ENCODE measurements around the gene IVD.

The IVD gene

GRCh38 chr15:40389824-40390595 lies 15.6 kb upstream of the IVD start:
- in situ Hi-C loops (cut with HindIII; ENCODE audit: low pct_ligation_motif_present, low sequenced_read_pairs): no loop called here
- TF ChIP-seq CTCF (IDR thresholded peaks at IDR 0.05; ENCODE audit: low read depth, low read length, missing control alignments): no peak
- H3K36me3 ChIP-seq (replicated peaks): peaks cover 54% of the 10 kb centered on the region
- H3K4me3 ChIP-seq (ENCODE audit: low read depth, low read length): no peak overlapping the region
- DNase-seq: no peak
- no peak overlapping the region for H3K27ac ChIP-seq
- H3K27me3 ChIP-seq (replicated peaks): no peaks in the 10 kb centered on the region

- H3K27me3 ChIP-seq (replicated peaks): no peaks in the 10 kb centered on the region
- TF ChIP-seq CTCF (IDR thresholded peaks at IDR 0.05; ENCODE audit: low read depth, low read length, missing control alignments): no peak
- H3K4me3 ChIP-seq (ENCODE audit: low read depth, low read length): no peak overlapping the region
- H3K27ac ChIP-seq: no peak overlapping the region
- DNase-seq: no peak
- in situ Hi-C loops (cut with HindIII; ENCODE audit: low pct_ligation_motif_present, low sequenced_read_pairs): no loop called here
- H3K36me3 ChIP-seq (replicated peaks): peaks cover 39% of the 10 kb centered on the region
These were observed 12.3 kb upstream of the IVD start for GRCh38 chr15:40392986-40393948.

- TF ChIP-seq CTCF (IDR thresholded peaks at IDR 0.05; ENCODE audit: low read depth, low read length, missing control alignments): no peak
- Histone ChIP-seq H3K27ac (no peak overlapping the region), H3K4me3 (ENCODE audit: low read depth, low read length) (no peak overlapping the region), H3K36me3 (replicated peaks) (peaks cover 13% of the 10 kb centered on the region), H3K27me3 (replicated peaks) (no peaks in the 10 kb centered on the region)
- no peak for DNase-seq
- in situ Hi-C loops (cut with HindIII; ENCODE audit: low pct_ligation_motif_present, low sequenced_read_pairs): no loop called here
These were observed 7.7 kb upstream of the IVD start for GRCh38 chr15:40397688-40398412.

- H3K27me3 ChIP-seq (replicated peaks): no peaks in the 10 kb centered on the region
- no peak overlapping the region for H3K27ac ChIP-seq
- peaks cover 8% of the 10 kb centered on the region for H3K36me3 ChIP-seq (replicated peaks)
- H3K4me3 ChIP-seq (ENCODE audit: low read depth, low read length): no peak overlapping the region
- in situ Hi-C loops (cut with HindIII; ENCODE audit: low pct_ligation_motif_present, low sequenced_read_pairs): no loop called here
- no peak for TF ChIP-seq CTCF (IDR thresholded peaks at IDR 0.05; ENCODE audit: low read depth, low read length, missing control alignments)
- DNase-seq: no peak
These were observed 7.2 kb upstream of the IVD start for GRCh38 chr15:40398413-40398873.

- H3K4me3 ChIP-seq (ENCODE audit: low read depth, low read length): no peak overlapping the region
- no peaks in the 10 kb centered on the region for H3K36me3 ChIP-seq (replicated peaks)
- H3K27ac ChIP-seq: no peak overlapping the region
- in situ Hi-C loops (cut with HindIII; ENCODE audit: low pct_ligation_motif_present, low sequenced_read_pairs): no loop called here
- no peaks in the 10 kb centered on the region for H3K27me3 ChIP-seq (replicated peaks)
- no peak for DNase-seq
- no peak for TF ChIP-seq CTCF (IDR thresholded peaks at IDR 0.05; ENCODE audit: low read depth, low read length, missing control alignments)
These were observed 6.2 kb upstream of the IVD start for GRCh38 chr15:40399370-40399769.
